HG03432 (cell line): ENCODE measurements around the gene SLC1A2.

Experiments
- ATAC-seq: cut with Tn5 transposase; IDR thresholded peaks from one replicate; pipeline ENCODE4 v1.9.1; 2021; ENCODE audit warnings: mild to moderate bottlenecking, moderate library complexity; ENCODE audit not compliant: unreplicated experiment

SLC1A2 gene

DNA sequence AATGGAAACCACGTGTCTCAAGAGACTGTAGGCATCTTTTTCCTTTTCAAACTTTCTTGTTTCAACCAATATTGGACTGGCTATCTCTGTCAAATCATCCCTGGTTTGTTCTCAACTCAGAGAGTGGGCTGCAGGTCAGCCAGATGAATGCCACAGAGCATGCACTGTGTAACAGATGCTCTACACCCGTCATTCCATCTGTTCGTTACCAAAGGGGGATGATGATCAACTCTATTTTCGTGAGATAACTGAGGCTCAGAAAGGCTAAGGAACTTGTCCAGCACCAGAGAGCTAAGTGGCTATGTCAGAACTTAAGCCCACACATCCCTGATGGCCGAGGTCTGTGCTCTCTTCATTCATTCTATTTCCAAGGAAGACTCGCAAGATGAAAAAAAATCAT lies 42.1 kb downstream of the SLC1A2 start:
- ATAC-seq = no peak

GRCh38 chr11:35376613-35377012 lies 42.7 kb downstream of the SLC1A2 start:
- ATAC-seq = no peak

GRCh38 chr11:35376118-35376510 lies 43.2 kb downstream of the SLC1A2 start:
- no peak for ATAC-seq

DNA sequence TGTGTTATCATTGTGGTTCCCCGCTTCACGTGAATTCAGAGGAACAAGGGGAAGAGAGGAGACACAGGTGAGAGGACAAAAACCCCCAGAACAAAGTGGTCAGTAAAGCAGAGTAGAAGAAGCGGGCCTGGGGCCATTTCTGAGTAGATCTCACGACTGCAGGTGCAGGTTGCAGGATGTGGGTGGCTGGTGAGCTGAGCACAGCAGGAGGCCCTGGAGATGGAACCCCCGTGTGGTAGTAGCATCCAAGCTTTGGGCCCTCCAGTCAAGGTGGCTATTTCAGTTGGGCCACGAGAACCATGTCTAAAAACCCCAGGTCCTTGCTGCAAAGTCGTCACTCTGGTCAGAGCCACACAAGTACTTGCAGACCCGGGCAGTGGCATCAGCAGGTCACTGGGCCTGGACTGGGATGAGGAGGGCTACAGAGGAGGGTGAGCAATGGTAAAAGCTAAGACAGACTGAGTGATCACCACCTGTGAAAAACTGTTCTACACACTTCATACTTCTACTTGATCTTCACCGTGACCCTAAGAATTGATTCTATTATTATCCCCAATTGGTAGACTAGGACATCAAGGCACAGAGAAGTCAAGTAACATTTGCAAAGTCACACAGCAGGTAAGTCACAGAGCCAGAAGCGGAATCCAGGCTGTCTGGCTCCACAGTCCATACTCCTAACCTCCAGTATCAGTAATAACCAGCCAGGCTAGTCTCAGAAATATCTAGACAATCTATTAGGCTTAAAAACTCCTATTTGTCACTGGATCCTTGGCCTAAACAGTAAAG lies 43.8 kb downstream of the SLC1A2 start:
- no peak for ATAC-seq

DNA sequence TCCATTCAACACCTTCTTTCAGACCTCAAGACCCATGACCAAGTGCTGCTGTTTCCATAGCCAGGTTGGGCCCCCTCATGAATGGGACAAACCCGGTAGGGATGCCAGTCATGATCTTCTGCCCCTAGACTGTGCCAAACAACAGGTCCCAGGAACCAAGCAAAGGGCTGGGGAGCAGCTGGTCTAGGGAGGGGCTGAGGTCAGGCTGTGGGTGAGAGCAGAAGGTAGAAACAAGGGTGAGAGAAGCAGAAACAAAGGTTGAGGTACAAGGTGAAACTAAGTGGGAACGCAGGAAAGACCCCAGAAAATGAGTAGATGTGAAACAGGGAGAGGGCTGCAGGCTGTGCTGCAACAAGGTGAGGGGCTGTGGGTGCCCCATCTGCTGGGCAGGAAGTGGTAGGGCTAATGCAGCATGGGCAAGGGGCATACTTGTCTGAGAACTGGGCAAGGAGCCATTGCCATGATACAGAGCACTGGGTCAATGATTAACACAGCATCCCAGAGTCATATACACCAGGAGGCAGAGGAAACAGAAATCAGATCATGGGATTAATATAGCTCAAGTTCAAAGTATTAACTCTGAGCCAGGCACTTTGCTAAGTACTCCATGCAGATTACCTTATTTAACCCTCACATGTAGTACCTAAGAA lies 45.9 kb downstream of the SLC1A2 start:
- ATAC-seq = no peak

DNA sequence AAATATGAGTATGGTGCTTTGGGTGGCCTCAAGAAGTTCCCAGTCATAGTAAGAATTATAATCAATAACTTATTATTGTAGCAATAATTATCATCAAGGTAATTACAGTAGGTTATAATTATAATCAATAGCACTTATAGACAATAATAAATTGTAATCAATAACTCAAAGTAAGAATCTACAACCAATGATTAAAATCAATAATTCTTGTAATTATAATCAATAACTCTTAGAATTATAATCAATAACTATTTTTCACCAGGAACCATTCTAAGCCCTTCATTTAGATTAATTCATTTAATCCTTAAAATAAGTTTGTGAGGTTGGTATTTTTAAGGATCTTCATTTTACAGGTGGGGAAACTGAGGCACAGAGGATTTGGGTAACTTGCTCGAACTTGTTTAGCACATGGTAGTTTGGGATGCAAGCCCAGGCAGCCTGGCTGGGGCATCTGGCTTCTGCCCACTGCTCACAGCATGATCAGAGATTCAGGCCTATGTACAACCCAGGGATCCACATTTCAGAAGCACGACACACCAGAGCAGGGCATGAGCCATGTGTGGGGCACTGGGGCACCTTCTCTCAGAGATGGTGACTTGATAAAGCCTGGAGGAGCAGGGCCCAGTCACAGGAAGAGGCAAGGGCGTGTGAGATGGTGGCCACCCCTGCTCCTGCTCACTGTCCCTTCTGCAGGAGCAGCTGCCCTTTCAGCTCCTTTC lies 46.6 kb downstream of the SLC1A2 start:
- ATAC-seq = no peak

GRCh38 chr11:35367491-35367890 lies 51.9 kb downstream of the SLC1A2 start:
- no peak for ATAC-seq

DNA sequence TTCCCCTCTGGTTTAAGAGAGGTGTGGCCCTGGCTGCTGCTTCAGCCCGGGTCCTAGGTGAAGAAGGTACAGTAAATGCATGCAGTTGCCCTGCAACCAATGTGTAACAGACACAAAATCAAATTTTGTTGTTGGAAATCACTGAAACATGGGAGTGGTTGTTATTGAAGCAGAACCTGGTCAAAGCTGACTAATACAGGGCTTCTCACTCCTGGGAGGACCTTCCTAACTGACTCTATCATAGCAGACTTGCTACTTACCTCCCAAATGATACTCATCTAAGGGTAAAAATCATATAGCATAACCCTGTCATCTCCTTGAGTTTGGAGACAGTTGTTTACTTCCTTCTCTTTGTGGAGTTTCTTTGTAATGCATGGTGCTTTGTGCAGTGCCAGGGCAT lies 52.6 kb downstream of the SLC1A2 start:
- ATAC-seq = no peak

DNA sequence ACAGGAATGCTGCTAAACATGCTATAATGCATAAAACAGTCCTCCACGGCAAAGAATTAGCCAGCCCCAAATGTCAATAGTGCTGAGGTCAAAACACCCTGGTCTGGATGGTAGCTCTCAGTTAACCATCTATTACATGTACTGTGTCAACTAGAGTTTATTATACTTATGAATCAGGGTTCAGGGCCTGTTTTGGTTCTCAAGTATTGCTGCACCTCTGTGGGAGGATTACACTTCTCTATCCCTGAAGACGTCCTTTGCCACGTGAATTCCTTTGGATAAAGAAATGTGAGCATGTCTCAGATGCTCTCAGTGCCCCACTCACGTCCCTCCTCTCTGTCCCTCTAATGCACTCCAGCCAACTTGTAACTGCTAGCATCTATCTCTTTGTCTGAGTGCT lies 53.4 kb downstream of the SLC1A2 start:
- ATAC-seq = no peak

GRCh38 chr11:35365395-35365794 lies 54.0 kb downstream of the SLC1A2 start:
- no peak for ATAC-seq

DNA sequence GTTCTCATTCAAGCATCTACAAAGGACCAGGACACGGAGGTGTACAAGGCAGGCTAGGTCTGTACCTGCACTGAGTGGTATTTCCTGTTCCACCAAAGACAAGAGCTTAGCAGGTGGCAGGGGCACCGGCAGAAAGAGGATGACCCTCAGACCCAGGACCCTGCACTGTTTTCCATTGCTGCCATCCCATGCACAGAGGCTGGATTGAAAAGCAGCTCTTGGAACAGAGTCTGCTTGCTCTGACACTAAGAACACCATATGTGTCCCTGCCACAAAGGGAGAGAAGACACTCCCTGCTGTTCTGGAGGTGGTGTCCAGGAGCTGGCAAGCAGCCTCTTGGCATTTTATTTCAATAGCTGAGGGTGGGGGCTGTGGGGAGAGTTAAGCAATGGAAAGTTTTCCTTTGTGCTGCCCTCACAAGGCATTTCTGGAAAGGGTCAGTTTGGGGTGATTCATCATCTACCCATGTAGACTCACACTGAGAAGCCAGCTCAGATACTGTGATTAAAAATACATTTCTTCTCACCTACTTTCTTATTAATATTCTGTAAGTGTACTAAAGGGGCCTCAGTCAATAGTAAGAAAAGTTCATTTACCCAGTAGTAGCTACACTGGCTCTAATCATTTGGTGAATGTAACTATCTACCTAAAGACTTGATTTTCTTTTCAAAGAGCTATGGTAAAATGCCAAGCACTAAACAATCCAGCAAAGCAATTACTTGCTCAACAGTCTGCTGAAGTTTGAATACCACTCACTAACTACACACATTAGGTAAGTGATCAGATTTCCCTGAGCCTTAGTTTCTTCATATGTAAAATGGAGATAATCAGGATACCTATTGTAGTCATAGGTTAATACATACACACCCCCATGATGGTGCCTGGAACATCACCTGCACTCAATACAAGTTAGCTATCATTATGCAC lies 55.2 kb downstream of the SLC1A2 start:
- ATAC-seq = no peak

DNA sequence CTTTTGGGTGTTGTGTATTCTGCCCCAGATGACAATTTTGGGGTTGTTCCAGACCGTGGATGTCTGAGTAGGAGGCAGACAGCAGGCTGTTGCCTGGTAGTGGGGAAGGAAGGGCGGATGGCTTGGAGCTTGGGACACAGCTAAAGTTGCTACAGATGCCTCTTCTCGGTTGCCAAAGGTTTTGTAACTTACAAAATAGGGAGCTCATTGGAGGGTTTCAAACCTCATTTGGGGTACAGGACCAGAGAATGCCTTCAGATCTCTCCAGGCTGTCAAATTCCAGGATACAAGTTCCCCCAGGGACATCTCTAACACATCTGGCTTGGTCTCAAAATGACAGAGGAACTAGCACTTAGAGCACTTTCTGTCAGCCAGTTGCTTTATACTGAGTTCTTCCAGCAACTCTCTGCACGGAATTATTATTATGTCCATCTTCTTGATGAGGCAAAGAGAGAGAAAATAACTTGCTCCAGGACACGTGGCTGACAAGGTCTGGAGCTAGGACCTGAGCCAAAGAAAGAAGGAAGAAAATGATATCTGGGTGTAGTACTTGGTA lies 56.0 kb downstream of the SLC1A2 start:
- no peak for ATAC-seq

- no peak for ATAC-seq
These were observed 56.8 kb downstream of the SLC1A2 start for GRCh38 chr11:35362521-35362980.

DNA sequence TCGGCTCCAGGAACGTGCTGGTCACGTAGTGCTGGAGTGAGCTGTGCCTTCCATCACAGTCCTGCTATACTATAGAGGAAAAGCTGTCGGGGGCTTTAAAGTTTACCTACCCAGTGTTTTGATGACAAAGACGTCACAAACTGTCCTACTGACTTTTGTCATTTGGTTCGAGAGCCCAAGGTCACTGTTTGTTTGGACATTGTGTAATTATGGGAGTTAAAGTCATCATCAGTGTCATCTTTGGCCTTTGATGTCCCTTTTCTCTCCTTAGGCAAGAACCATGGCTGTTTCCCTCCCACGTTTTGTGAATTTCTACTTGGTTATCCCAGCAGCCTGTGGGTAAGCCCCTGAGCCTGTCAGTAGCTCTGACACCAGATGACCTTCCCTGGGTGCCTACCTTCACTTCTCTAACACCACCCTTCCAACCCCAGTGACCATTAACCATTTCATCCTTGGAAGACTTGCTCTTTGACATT lies 59.3 kb downstream of the SLC1A2 start:
- ATAC-seq = no peak

DNA sequence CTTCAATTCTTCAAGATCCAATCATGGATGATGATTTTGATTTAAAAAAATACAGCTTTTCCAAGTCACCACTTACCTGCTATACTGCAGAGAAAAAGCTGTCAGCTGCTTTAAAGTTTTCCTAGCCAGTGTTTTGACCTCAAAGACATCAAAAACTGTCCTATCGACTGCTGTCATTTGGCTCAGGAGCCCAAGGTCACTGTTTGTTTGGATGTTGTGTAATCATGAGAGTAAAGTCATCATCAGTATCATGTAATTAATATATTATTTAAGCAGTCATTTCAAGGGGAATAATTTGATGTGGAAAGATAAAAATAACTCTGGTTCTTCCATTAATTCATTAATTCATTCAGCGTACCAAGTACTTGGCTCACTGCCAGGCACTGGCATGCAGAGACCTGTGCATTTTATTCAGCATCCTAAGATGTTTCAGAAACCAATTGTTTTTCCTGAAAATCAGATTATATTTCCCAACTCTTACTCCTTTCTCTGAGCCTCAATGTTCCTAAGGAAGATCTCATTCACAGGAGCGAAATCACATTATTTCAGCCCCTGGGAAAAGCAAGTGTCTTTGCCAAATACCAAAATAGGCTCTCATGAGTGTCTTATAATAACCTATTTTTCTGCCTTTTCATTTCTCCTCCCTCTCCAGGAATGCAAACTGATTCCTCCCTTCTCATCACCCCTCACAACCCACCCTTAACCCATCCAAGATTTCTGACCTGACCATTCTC lies 59.9 kb downstream of the SLC1A2 start:
- no peak for ATAC-seq

DNA sequence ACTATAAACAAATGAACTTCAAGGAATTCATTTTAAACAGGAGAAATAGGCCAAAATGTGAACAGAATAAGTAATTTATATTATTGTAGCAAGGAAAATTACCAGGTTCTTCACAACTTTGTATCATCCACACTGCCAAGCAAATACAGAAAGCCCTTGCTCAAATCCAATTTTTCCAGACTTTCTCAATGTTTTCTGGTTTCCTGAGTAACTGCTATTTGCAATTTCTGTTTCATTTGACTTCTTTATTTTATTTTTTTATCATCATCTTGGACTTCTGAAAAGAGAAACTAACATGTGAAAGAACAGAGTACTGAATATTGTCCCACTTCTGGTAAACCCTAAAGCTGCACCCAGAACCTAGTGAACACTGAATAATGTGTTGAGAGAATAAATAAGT lies 61.0 kb downstream of the SLC1A2 start:
- no peak for ATAC-seq

DNA sequence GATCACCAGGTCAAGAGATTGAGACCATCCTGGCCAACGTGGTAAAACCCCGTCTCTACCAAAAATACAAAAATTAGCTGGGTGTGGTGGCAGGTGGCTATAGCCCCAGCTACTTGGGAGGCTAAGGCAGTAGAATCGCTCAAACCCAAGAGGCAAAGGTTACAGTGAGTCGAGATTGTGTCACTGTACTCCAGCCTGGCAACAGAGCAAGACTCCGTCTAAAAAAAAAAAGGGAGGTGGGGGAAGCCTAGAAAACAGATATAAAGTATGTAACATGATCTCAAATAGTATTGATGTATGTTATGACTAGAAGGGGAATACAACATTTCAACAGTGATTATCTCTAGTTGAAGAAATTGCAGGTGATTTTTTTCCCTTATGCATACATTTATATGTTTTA lies 61.4 kb downstream of the SLC1A2 start:
- ATAC-seq = no peak

GRCh38 chr11:35355102-35355749 lies 64.1 kb downstream of the SLC1A2 start:
- ATAC-seq = no peak

DNA sequence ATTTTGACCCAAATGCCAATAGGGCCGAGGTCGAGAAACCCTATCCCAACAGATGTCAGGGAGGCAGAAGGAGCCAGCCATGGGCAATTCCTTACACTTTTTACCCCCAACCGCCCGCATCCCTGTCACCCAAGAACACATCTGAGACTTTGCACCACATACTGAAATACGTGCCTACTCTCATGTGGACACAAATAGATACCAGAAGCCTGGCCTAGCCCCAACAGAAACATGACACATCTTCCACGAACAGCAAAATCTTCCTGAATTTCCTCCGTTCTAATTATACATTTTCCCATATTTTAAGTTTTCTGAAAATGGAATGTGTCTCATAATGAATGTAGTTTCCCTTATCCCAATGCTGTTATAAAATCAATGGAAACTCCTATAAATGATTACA lies 64.7 kb downstream of the SLC1A2 start:
- ATAC-seq = no peak
